Measurements from ENCODE around the gene C11orf52.

The C11orf52 gene

DNA sequence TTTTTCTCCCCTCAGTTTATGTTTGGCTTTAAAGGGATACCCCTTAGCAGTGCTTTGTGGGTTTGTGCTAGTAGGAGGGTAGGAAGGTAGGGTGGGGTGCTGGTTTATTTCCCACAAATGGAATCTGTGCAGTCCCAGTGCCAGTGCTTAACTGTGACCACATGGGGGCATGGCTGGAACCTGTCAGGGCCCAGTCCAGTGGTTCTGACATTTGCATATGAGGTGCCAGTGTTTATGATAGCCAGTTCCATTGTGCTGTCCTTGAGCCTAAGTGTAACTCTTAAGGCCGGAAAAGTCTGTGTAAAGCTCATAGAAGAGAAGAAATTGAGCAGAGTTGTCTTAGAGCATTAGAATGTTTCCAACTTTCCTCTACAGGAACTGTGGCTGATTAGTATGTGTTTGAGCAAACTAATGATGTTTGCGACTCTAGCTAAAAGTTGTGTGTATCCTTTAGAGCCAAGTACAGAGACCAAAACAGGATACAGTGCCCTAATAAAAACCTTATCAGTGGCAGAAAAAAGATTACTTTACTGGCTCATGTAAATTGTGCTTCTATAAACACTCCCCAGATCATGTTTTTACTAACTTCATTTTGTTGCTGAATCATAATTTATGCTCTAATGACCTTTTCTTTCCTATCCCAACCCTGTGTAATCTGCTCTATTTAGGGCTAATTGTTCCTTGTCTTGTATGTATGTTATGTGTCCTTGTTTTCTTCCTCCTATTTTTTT is 56.5 kb downstream of the C11orf52 start:
- Histone ChIP-seq H3K9ac (ENCODE audit: low read length) (no peak overlapping the region), H3K27me3 (ENCODE audit: low read length) (no peaks in the 10 kb centered on the region), H3K4me3 (ENCODE audit: insufficient read depth, low read length, poor library complexity, severe bottlenecking) (no peak overlapping the region), H3K36me3 (ENCODE audit: low read length) (no peaks in the 10 kb centered on the region), H3K79me2 (ENCODE audit: insufficient read depth, low read length) (no peaks in the 10 kb centered on the region), H3K27ac (ENCODE audit: low read depth, low read length) (no peak overlapping the region), H2AFZ (ENCODE audit: low read depth, low read length, severe bottlenecking) (no peak overlapping the region), H3K9me2 (replicated peaks; ENCODE audit: insufficient read depth, low read length) (no peaks in the 10 kb centered on the region), H3K4me2 (ENCODE audit: low read depth, low read length, poor library complexity, severe bottlenecking) (no peak overlapping the region), H3K9me3 (ENCODE audit: insufficient read depth, low read length) (no peaks in the 10 kb centered on the region), H4K20me1 (ENCODE audit: low read depth, low read length) (no peaks in the 10 kb centered on the region), H3F3A (ENCODE audit: insufficient read depth) (no peaks in the 10 kb centered on the region)
- TF ChIP-seq, protein P1, sequence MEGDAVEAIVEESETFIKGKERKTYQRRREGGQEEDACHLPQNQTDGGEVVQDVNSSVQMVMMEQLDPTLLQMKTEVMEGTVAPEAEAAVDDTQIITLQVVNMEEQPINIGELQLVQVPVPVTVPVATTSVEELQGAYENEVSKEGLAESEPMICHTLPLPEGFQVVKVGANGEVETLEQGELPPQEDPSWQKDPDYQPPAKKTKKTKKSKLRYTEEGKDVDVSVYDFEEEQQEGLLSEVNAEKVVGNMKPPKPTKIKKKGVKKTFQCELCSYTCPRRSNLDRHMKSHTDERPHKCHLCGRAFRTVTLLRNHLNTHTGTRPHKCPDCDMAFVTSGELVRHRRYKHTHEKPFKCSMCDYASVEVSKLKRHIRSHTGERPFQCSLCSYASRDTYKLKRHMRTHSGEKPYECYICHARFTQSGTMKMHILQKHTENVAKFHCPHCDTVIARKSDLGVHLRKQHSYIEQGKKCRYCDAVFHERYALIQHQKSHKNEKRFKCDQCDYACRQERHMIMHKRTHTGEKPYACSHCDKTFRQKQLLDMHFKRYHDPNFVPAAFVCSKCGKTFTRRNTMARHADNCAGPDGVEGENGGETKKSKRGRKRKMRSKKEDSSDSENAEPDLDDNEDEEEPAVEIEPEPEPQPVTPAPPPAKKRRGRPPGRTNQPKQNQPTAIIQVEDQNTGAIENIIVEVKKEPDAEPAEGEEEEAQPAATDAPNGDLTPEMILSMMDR (IDR thresholded peaks at IDR 0.05; ENCODE audit: insufficient read depth, low read length, poor library complexity, severe bottlenecking), result no peak
- no peak for TF ChIP-seq EZH2phosphoT487 (conservative IDR thresholded peaks at IDR 0.05; ENCODE audit: low read length)

DNA sequence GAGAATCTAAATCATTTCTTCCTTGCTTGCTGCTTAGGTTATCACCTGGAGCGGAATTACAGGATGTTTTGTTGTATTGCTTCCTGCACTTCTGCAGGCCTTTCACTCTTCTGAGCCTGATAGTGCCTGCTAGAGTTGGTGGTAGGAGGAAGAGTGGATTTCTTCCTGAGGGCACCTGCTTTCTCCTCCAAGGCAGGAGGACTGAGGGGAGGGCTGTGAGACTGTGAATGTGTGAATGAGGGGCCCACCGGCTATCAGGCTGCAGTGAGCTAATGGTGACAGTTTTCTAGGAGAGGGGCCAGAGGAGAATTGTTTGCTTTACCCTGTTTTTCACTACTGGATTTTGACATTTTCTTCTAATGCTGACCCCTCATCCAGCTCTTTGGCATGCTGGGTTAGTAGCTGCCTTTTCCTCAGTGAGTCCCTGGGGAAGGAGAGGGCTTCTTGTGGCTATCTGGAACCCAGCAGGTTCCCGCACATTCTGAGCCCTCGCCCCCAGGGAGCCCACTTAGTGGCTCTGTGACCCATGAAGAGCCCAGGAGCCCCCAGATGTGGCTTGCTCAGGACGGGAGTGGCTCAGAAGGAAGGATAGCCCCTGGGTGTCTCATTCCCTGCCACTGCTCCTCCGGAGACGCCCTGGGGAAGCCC is 57.5 kb downstream of the C11orf52 start:
- H3K4me2 ChIP-seq (ENCODE audit: low read depth, low read length, poor library complexity, severe bottlenecking), result no peak overlapping the region

More for the DNA sequence above, 57.5 kb downstream of the C11orf52 start:
- no peaks in the 10 kb centered on the region for H4K20me1 ChIP-seq (ENCODE audit: low read depth, low read length)
- H3K9me3 ChIP-seq (ENCODE audit: insufficient read depth, low read length), result no peaks in the 10 kb centered on the region
- H3K27me3 ChIP-seq (ENCODE audit: low read length), result no peaks in the 10 kb centered on the region
- no peaks in the 10 kb centered on the region for H3K9me2 ChIP-seq (replicated peaks; ENCODE audit: insufficient read depth, low read length)
- TF ChIP-seq, protein P1 (IDR thresholded peaks at IDR 0.05; ENCODE audit: insufficient read depth, low read length, poor library complexity, severe bottlenecking), result no peak
- TF ChIP-seq EZH2phosphoT487 (conservative IDR thresholded peaks at IDR 0.05; ENCODE audit: low read length), result no peak
- no peaks in the 10 kb centered on the region for H3F3A ChIP-seq (ENCODE audit: insufficient read depth)
- no peak overlapping the region for H3K27ac ChIP-seq (ENCODE audit: low read depth, low read length)
- no peaks in the 10 kb centered on the region for H3K36me3 ChIP-seq (ENCODE audit: low read length)
- no peak overlapping the region for H2AFZ ChIP-seq (ENCODE audit: low read depth, low read length, severe bottlenecking)
- no peaks in the 10 kb centered on the region for H3K79me2 ChIP-seq (ENCODE audit: insufficient read depth, low read length)
- H3K4me3 ChIP-seq (ENCODE audit: insufficient read depth, low read length, poor library complexity, severe bottlenecking), result no peak overlapping the region
- no peak overlapping the region for H3K9ac ChIP-seq (ENCODE audit: low read length)
